IMR-90 (cell line): ENCODE measurements around the gene IQCC. TPM values are rescaled to one million over a fixed set of nuclear protein-coding genes. Genes with fewer than 3 reads are reported as not detected.

Experiments used
- ATAC-seq: fragments of 200-7000 bp; cut with Tn5 transposase; 2 replicates; pipeline ENCODE4 v1.9.1; 2020; ENCODE audit warnings: low read depth, mild to moderate bottlenecking, moderate library complexity
- BruUV-seq: library from RNA; stranded (reverse); fragments of 400-500 nt; replicated peaks from 2 replicates; lab custom pipeline; 2021; lab: Mats Ljungman, UMichigan
- CTCF ChIA-PET: fragments of 300-600 bp; formaldehyde crosslinking; extraction: SDS; loops from one replicate; lab custom pipeline; 2021; ENCODE audit warnings: antibody characterized with exemption; lab: Yijun Ruan, JAX
- POLR2A ChIA-PET: fragments of 300-600 bp; sonication (Branson Sonifier 250); formaldehyde crosslinking; loops from one replicate; lab custom pipeline; 2022; ENCODE audit warnings: antibody characterized with exemption; ENCODE audit not compliant: unreplicated experiment; lab: Charles Lee
- DNase-seq: peaks from one replicate; pipeline ENCODE4 v3.0.0; 2013
- H2AFZ ChIP-seq: replicated peaks from 2 replicates; pipeline ENCODE3; 2013; ENCODE audit warnings: low read length, mild to moderate bottlenecking; ENCODE audit not compliant: poor library complexity
- H2AK5ac ChIP-seq: 2 replicates; pipeline ENCODE4 v1.6.1; 2013; ENCODE audit warnings: low read depth, low read length, inconsistent platforms
- H2AK9ac ChIP-seq: replicated peaks from 2 replicates; pipeline ENCODE3; 2013; ENCODE audit warnings: mild to moderate bottlenecking, low read depth, low read length, moderate library complexity; ENCODE audit not compliant: poor library complexity
- H2BK120ac ChIP-seq: 2 replicates; pipeline ENCODE4 v1.6.1; 2013; ENCODE audit warnings: low read depth, low read length, inconsistent platforms
- H2BK15ac ChIP-seq: 3 replicates; pipeline ENCODE4 v1.6.1; 2013; ENCODE audit warnings: low read depth, low read length, inconsistent platforms
- H2BK20ac ChIP-seq: 2 replicates; pipeline ENCODE4 v1.6.1; 2013; ENCODE audit warnings: low read depth, mild to moderate bottlenecking, inconsistent platforms, low read length, moderate library complexity
- H2BK5ac ChIP-seq: 2 replicates; pipeline ENCODE4 v1.6.1; 2013; ENCODE audit warnings: mild to moderate bottlenecking, low read depth, low read length, inconsistent platforms; ENCODE audit not compliant: poor library complexity, severe bottlenecking
- H3K14ac ChIP-seq: replicated peaks from 2 replicates; pipeline ENCODE4 v1.6.1; 2013; ENCODE audit warnings: low read depth, low read length, inconsistent platforms
- H3K18ac ChIP-seq: 2 replicates; pipeline ENCODE4 v1.6.1; 2013; ENCODE audit warnings: low read depth, low read length, control low read depth
- H3K23ac ChIP-seq: 2 replicates; pipeline ENCODE4 v1.6.1; 2013; ENCODE audit warnings: low read depth, low read length, inconsistent platforms
- H3K27ac ChIP-seq: 2 replicates; pipeline ENCODE4 v1.5.1; 2013; ENCODE audit warnings: mild to moderate bottlenecking, control low read depth, low read length; ENCODE audit not compliant: insufficient read depth
- H3K27me3 ChIP-seq: 2 replicates; pipeline ENCODE4 v1.6.1; 2013; ENCODE audit warnings: low read length; ENCODE audit not compliant: control insufficient read depth, insufficient read depth
- H3K36me3 ChIP-seq: 2 replicates; pipeline ENCODE4 v1.6.1; 2013; ENCODE audit warnings: low read length, mixed read lengths; ENCODE audit not compliant: control insufficient read depth, insufficient read depth
- H3K4ac ChIP-seq: 2 replicates; pipeline ENCODE4 v1.6.1; 2013; ENCODE audit warnings: low read depth, low read length, inconsistent platforms
- H3K4me1 ChIP-seq: 2 replicates; pipeline ENCODE4 v1.6.1; 2013; ENCODE audit warnings: low read length, mixed read lengths; ENCODE audit not compliant: control insufficient read depth, insufficient read depth
- H3K4me2 ChIP-seq: 2 replicates; pipeline ENCODE4 v1.6.1; 2013; ENCODE audit warnings: low read depth, mild to moderate bottlenecking, control low read depth, low read length, moderate library complexity
- H3K4me3 ChIP-seq: 2 replicates; pipeline ENCODE4 v1.5.1; 2013; ENCODE audit warnings: low read depth, mild to moderate bottlenecking, control low read depth, low read length, moderate library complexity; ENCODE audit not compliant: insufficient read depth
- H3K56ac ChIP-seq: 2 replicates; pipeline ENCODE4 v1.6.1; 2013; ENCODE audit warnings: low read length, inconsistent platforms; ENCODE audit not compliant: insufficient read depth; ENCODE audit errors: extremely low read depth
- H3K79me1 ChIP-seq, 2 experiments: 2 replicates each; pipeline ENCODE4 v1.6.1; 2013; ENCODE audit warnings: low read length in 2 of 2, inconsistent platforms in 1 of 2, low read depth in 1 of 2
- H3K9ac ChIP-seq: 2 replicates; pipeline ENCODE4 v1.6.1; 2013; ENCODE audit warnings: low read depth, low read length, control low read depth
- H3K9me1 ChIP-seq: 2 replicates; pipeline ENCODE4 v1.6.1; 2013; ENCODE audit warnings: low read length, inconsistent platforms; ENCODE audit not compliant: insufficient read depth
- H3K9me3 ChIP-seq: 2 replicates; pipeline ENCODE4 v1.6.1; 2013; ENCODE audit warnings: low read length; ENCODE audit not compliant: control insufficient read depth, insufficient read depth
- H4K20me1 ChIP-seq: 2 replicates; pipeline ENCODE4 v1.6.1; 2013; ENCODE audit warnings: low read length, inconsistent platforms; ENCODE audit not compliant: insufficient read depth
- H4K5ac ChIP-seq: 2 replicates; pipeline ENCODE4 v1.6.1; 2013; ENCODE audit warnings: mild to moderate bottlenecking, low read depth, low read length, control low read depth
- H4K8ac ChIP-seq, 2 experiments: 2 replicates each; pipeline ENCODE4 v1.6.1; 2013; ENCODE audit warnings: low read depth in 2 of 2, low read length in 2 of 2, control low read depth in 1 of 2, inconsistent platforms in 1 of 2
- H4K91ac ChIP-seq: 2 replicates; pipeline ENCODE4 v1.6.1; 2013; ENCODE audit warnings: low read depth, low read length, inconsistent platforms; ENCODE audit not compliant: insufficient read depth
- BHLHE40 ChIP-seq: fragments of 150-350 bp; IDR thresholded peaks from 2 replicates; pipeline ENCODE4 v1.6.1; 2016; ENCODE audit warnings: mild to moderate bottlenecking, low read depth, low read length
- CEBPB ChIP-seq: IDR thresholded peaks from 2 replicates; pipeline ENCODE4 v1.6.1; 2012; ENCODE audit warnings: low read depth, low read length, improper control_type of control experiment
- CHD1 ChIP-seq: IDR thresholded peaks from 2 replicates; pipeline ENCODE4 v1.6.1; 2012; ENCODE audit warnings: low read depth, low read length, improper control_type of control experiment
- CTCF ChIP-seq: conservative IDR thresholded peaks from 2 replicates; pipeline ENCODE4 v1.5.1; 2012; ENCODE audit warnings: mild to moderate bottlenecking, low read depth, low read length, improper control_type of control experiment
- ELK1 ChIP-seq: fragments of 150-350 bp; IDR thresholded peaks from 2 replicates; pipeline ENCODE4 v1.6.1; 2016; ENCODE audit warnings: low read depth, mild to moderate bottlenecking, low read length, moderate library complexity, borderline replicate concordance
- MAFK ChIP-seq: IDR thresholded peaks from 2 replicates; pipeline ENCODE4 v1.6.1; 2012; ENCODE audit warnings: low read depth, low read length, improper control_type of control experiment
- MXI1 ChIP-seq: IDR thresholded peaks from 2 replicates; pipeline ENCODE4 v1.6.1; 2012; ENCODE audit warnings: low read depth, mild to moderate bottlenecking, low read length, moderate library complexity, borderline replicate concordance
- NFE2L2 ChIP-seq: fragments of 150-350 bp; IDR thresholded peaks from 2 replicates; pipeline ENCODE4 v1.6.1; 2016; ENCODE audit warnings: low read depth, mild to moderate bottlenecking, low read length
- RAD21 ChIP-seq: IDR thresholded peaks from 2 replicates; pipeline ENCODE4 v1.6.1; 2012; ENCODE audit warnings: low read length, improper control_type of control experiment
- RCOR1 ChIP-seq: IDR thresholded peaks from 2 replicates; pipeline ENCODE4 v1.6.1; 2012; ENCODE audit warnings: mild to moderate bottlenecking, low read length, improper control_type of control experiment; ENCODE audit not compliant: insufficient replicate concordance
- RFX5 ChIP-seq: IDR thresholded peaks from 2 replicates; pipeline ENCODE4 v1.8.0; 2012; ENCODE audit warnings: low read depth, mild to moderate bottlenecking, low read length, moderate library complexity
- SMC3 ChIP-seq: fragments of 150-350 bp; IDR thresholded peaks from 2 replicates; pipeline ENCODE4 v1.6.1; 2016; ENCODE audit warnings: low read depth, mild to moderate bottlenecking, antibody characterized with exemption, low read length, moderate library complexity
- USF2 ChIP-seq: fragments of 150-350 bp; IDR thresholded peaks from 2 replicates; pipeline ENCODE4 v1.6.1; 2017; ENCODE audit warnings: mild to moderate bottlenecking, antibody characterized with exemption, low read length, low read depth
- WGBS, 2 experiments: methylation state at CpG; one replicate each; pipeline versions ENCODE4 v1.1.5 to v1.1.7; 2013; ENCODE audit warnings: missing lambda C conversion rate in 2 of 2; ENCODE audit not compliant: insufficient read length in 1 of 2; ENCODE audit errors: extremely low coverage in 2 of 2; 5-methylcytosine and 5-hydroxymethylcytosine counted together
- dilution Hi-C: fragments of 300-500 bp; cut with HindIII; formaldehyde crosslinking; loops from one replicate; pipeline ENCODE4 v1.14.3; 2018; ENCODE audit warnings: low sequenced_read_pairs; ENCODE audit not compliant: unreplicated experiment
- in situ Hi-C: fragments of 300-500 bp; cut with MboI; formaldehyde crosslinking; loops from 3 replicates; pipeline ENCODE4 v1.14.3; 2019; ENCODE audit warnings: low sequenced_read_pairs, inconsistent platforms, mixed read lengths
- intact Hi-C: fragments of 100-400 bp; cut with micrococcal nuclease; formaldehyde crosslinking; loops from 2 replicates; pipeline ENCODE4 v1.10.0; 2022
- polyA plus RNA-seq, 3 experiments: library from polyadenylated mRNA; depleted of rRNA; stranded (reverse); fragments of >200 nt; gene quantifications; 2 replicates each; pipeline ENCODE4 v1.2.3, GENCODE V29; 2012; ENCODE audit warnings: low replicate concordance in 1 of 3
- total RNA-seq: library from RNA; depleted of rRNA; stranded (reverse); fragments of >200 nt; gene quantifications from 2 replicates; pipeline ENCODE4 v1.2.3, GENCODE V29; 2012

The IQCC gene
- total and polyA plus RNA-seq, 2 of the 4 experiments (the other 2 are of a cell fraction), result 1.6 to 2.2 TPM

GRCh38 chr1:32181563-32181962 is 23.9 kb upstream of the IQCC start (continued):
- no peak for TF ChIP-seq NFE2L2

- Histone ChIP-seq H3K27me3 (no peaks in the 10 kb centered on the region), H3K4me1 (peaks cover 25% of the 10 kb centered on the region), H3K56ac (no peak overlapping the region; the same call in 1 of the 2 replicates), H2BK15ac (no peak overlapping the region), H3K4ac (peak overlapping the region; percentile 30; the same call in 1 of the 2 replicates), H3K18ac (no peak overlapping the region), H2BK5ac (peak overlapping the region; percentile 90), H4K5ac (peak overlapping the region; percentile 36; the same call in 1 of the 2 replicates), H3K9me1 (peaks cover 15% of the 10 kb centered on the region), H3K9me3 (no peaks in the 10 kb centered on the region), H4K20me1 (peaks cover 32% of the 10 kb centered on the region), H4K8ac (peak overlapping the region in 1 of 2 experiments; percentile 54; a peak in 1 of 4 replicates), H3K79me1 (peaks cover 20 to 64% of the 10 kb centered on the region in 2 experiments), H3K27ac (peak overlapping the region; percentile 85; the same call in 1 of the 2 replicates), H3K23ac (no peak overlapping the region), H2AFZ (no peak overlapping the region), H3K4me3 (no peak overlapping the region), H3K4me2 (peak overlapping the region; percentile 90), H2AK5ac (peak overlapping the region; percentile 51; the same call in 1 of the 2 replicates), H2BK20ac (no peak overlapping the region), H3K14ac (0 out of 2 replicates have a peak overlapping the region, but pooled peaks have one; percentile 47), H2BK120ac (no peak overlapping the region), H3K9ac (0 out of 2 replicates have a peak overlapping the region, but pooled peaks have one; percentile 6), H3K36me3 (peaks cover 38% of the 10 kb centered on the region), H4K91ac (no peak overlapping the region), H2AK9ac (no peak overlapping the region)
- ChIA-PET CTCF (interaction anchor here (0.8 kb wide), 1 partner anchor 100 kb away, joined by 3 read pairs; no protein-coding TSS in a partner anchor), POLR2A (interaction anchor here (0.6 kb wide), 3 partner anchors 36 to 74 kb away, joined by 3 to 9 read pairs (median 9); partner anchors contain the start of gene KPNA6)
- intact Hi-C loops (no loop called here), dilution Hi-C loops (no loop called here), in situ Hi-C loops (no loop called here)
- ATAC-seq, result no peak
- DNase-seq, result peak; percentile 31
- WGBS, 2 experiments, result 100% methylated on average over 4 of the region's 6 CpGs; no CpG with 5 or more reads in 1 of the 2 experiments
- BruUV-seq, result no TSS peak
- TF ChIP-seq RFX5 (no peak), CTCF (no peak), BHLHE40 (no peak), USF2 (no peak), CHD1 (no peak), MXI1 (no peak), SMC3 (no peak), NFE2L2 (no peak), MAFK (no peak), CEBPB (no peak), RCOR1 (no peak), ELK1 (no peak), RAD21 (no peak)
These were observed 23.4 kb upstream of the IQCC start for GRCh38 chr1:32182060-32182459.
